ENCODE results near the gene HAT1. TPM values are rescaled to one million over a fixed set of nuclear protein-coding genes. Genes with fewer than 3 reads are reported as not detected.
A peak's percentile ranks its signal among the peaks of the same experiment; 100 is the strongest.

The HAT1 gene
- 37.9 to 64.0 TPM (median 38.1 TPM) in 3 replicates for total RNA-seq
- long read RNA-seq, transcript HAT1-201 (11 exons, 1,626 nt) = major isoform, 56 of 63 reads
- long read RNA-seq, partial matches to known transcripts = 3 of 63 reads
- long read RNA-seq, other reads (novel, unspliced or antisense) = 4 of 63 reads

- Mint-ChIP-seq H3K4me3 (ENCODE audit: unreplicated experiment) (peak within 1 kb of the TSS; percentile 99), H3K27ac (ENCODE audit: unreplicated experiment) (peak within 1 kb of the TSS; percentile 100), H3K9me3 (ENCODE audit: low read depth) (no peaks in the 10 kb centered on the region), H3K4me1 (ENCODE audit: low read depth) (peaks cover 35% of the 10 kb centered on the region), H3K27me3 (ENCODE audit: low read depth) (no peaks in the 10 kb centered on the region), H3K36me3 (ENCODE audit: low read depth) (peaks cover 1% of the 10 kb centered on the region)
- peak; percentile 99 for DNase-seq (ENCODE audit: low spot score)
- no peak for TF ChIP-seq CTCF (IDR thresholded peaks at IDR 0.05)
Measured at GRCh38 chr2:171922230-171923022, at the start of gene HAT1. Gene HAT1 (plus strand): TSS chr2:171922461. CDS start chr2:171922501, 40 bp downstream.

GRCh38 chr2:171874517-171874916, 47.7 kb upstream of the HAT1 start:
- Mint-ChIP-seq H3K4me3 (ENCODE audit: unreplicated experiment) (no peak overlapping the region), H3K9me3 (ENCODE audit: low read depth) (no peaks in the 10 kb centered on the region), H3K27me3 (ENCODE audit: low read depth) (no peaks in the 10 kb centered on the region), H3K36me3 (ENCODE audit: low read depth) (peaks cover 3% of the 10 kb centered on the region), H3K4me1 (ENCODE audit: low read depth) (peaks cover 29% of the 10 kb centered on the region), H3K27ac (ENCODE audit: unreplicated experiment) (no peak overlapping the region)
- no peak for TF ChIP-seq CTCF (IDR thresholded peaks at IDR 0.05)
- DNase-seq (ENCODE audit: low spot score) = no peak

- peaks cover 3% of the 10 kb centered on the region for H3K36me3 Mint-ChIP-seq (ENCODE audit: low read depth)
- no peak overlapping the region for H3K27ac Mint-ChIP-seq (ENCODE audit: unreplicated experiment)
- H3K9me3 Mint-ChIP-seq (ENCODE audit: low read depth) = no peaks in the 10 kb centered on the region
- H3K27me3 Mint-ChIP-seq (ENCODE audit: low read depth) = no peaks in the 10 kb centered on the region
- no peak for DNase-seq (ENCODE audit: low spot score)
- no peak overlapping the region for H3K4me3 Mint-ChIP-seq (ENCODE audit: unreplicated experiment)
- TF ChIP-seq CTCF (IDR thresholded peaks at IDR 0.05) = no peak
- H3K4me1 Mint-ChIP-seq (ENCODE audit: low read depth) = peaks cover 33% of the 10 kb centered on the region
Measured at GRCh38 chr2:171874963-171875362, 47.3 kb upstream of the HAT1 start.

- Mint-ChIP-seq H3K4me3 (ENCODE audit: unreplicated experiment) (peak overlapping the region; percentile 28), H3K4me1 (ENCODE audit: low read depth) (peaks cover 42% of the 10 kb centered on the region), H3K36me3 (ENCODE audit: low read depth) (no peaks in the 10 kb centered on the region), H3K9me3 (ENCODE audit: low read depth) (no peaks in the 10 kb centered on the region), H3K27me3 (ENCODE audit: low read depth) (no peaks in the 10 kb centered on the region), H3K27ac (ENCODE audit: unreplicated experiment) (peak overlapping the region; percentile 87)
- DNase-seq (ENCODE audit: low spot score) = no peak
- TF ChIP-seq CTCF (IDR thresholded peaks at IDR 0.05) = no peak
Measured at GRCh38 chr2:171878481-171878993, 43.7 kb upstream of the HAT1 start.

- Mint-ChIP-seq H3K4me3 (ENCODE audit: unreplicated experiment) (no peak overlapping the region), H3K9me3 (ENCODE audit: low read depth) (no peaks in the 10 kb centered on the region), H3K36me3 (ENCODE audit: low read depth) (no peaks in the 10 kb centered on the region), H3K4me1 (ENCODE audit: low read depth) (peaks cover 42% of the 10 kb centered on the region), H3K27me3 (ENCODE audit: low read depth) (no peaks in the 10 kb centered on the region), H3K27ac (ENCODE audit: unreplicated experiment) (no peak overlapping the region)
- TF ChIP-seq CTCF (IDR thresholded peaks at IDR 0.05) = no peak
- DNase-seq (ENCODE audit: low spot score) = no peak
Measured at GRCh38 chr2:171879865-171880264, 42.4 kb upstream of the HAT1 start.

Data from chondrocyte (in vitro differentiated cells).